Measurements from ENCODE around the gene HSD17B3.
"Not testable (repeated sequence)": the region's sequence is repeated elsewhere in the genome, so short reads cannot be mapped to it uniquely, and the experiment has no call there.

Gene HSD17B3

DNA sequence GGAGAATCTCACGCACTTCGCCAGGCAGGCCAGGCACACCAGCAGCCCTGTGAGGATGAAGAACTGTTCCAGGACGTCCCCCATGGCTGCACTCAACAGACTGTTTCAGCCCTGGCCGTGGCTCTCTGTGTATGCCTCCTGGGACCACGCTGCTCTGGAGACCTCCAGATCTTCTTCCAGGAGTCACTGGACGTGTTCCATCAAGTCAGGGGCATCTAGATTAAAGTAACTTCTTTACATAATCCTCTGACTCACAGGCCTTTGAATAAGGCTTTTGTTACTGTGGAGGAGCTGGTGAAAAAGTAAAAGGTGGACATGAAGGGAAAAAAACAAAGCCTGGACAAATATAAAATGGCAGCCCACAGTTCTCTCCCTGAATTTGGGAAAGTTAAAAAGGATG, at the start of gene HSD17B3:
HSD17B3 (minus strand) TSS at position 156 of the 400 bp plus-strand sequence; CDS start at position 84, 72 bp downstream.
- no peak for DNase-seq

DNA sequence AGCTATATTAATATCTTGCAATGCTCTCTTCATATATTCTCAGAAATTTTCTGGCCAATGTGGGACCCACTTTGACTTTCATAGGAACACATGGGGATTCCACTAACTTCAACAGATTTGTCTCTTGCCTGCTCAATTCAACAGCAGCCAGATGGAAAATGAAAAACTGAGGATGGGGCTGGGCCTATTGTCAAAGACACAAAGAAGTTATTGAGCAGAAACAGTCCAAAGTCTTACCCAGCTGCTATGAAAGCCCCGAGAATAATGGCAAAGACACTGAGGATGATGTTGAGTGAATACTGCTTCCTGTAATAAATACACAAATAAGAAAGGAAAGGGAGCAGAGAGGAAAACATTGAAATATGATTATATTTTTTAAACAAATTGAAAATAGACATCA, 48.9 kb upstream of the HSD17B3 start:
- DNase-seq: no peak

DNA sequence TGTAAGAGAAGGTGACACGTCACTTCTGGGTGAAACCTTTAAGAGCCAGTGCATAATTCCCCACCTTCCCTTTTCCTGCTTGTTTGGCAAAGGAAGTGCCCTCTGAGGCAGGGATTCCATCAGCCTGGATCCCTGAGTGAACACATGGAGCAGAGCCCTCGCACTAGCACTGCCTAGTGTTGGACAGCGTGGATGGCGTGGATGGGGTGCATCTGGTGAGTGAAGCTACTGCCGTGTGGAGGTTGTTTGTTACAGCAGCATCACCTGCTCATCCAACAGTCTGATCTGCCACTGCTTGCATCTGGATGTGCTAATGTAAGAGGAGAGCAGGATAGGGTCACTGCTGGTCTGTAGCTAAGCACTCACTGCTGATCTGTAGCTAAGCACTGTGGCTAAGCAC, 46.3 kb upstream of the HSD17B3 start:
- no peak for DNase-seq

DNA sequence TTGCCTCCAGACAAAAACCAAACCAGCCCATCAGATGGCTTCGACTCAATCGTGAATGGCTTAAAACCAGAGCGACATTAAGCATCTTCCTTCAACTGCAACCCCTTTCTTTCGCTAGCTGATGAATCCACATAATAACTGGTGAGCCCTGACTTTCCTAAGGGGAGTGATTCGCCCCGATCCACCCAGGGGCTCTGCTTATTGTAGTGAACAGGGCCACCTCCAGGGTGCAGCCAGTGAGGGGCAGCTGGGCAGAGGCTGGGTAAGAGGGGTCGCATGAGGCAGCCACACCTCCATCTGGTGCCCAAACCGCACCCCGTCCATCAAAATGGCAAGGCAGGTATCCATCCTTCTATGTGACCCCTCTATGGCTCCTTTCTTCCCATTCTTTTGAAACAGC, 43.6 kb upstream of the HSD17B3 start:
- no peak for DNase-seq

DNA sequence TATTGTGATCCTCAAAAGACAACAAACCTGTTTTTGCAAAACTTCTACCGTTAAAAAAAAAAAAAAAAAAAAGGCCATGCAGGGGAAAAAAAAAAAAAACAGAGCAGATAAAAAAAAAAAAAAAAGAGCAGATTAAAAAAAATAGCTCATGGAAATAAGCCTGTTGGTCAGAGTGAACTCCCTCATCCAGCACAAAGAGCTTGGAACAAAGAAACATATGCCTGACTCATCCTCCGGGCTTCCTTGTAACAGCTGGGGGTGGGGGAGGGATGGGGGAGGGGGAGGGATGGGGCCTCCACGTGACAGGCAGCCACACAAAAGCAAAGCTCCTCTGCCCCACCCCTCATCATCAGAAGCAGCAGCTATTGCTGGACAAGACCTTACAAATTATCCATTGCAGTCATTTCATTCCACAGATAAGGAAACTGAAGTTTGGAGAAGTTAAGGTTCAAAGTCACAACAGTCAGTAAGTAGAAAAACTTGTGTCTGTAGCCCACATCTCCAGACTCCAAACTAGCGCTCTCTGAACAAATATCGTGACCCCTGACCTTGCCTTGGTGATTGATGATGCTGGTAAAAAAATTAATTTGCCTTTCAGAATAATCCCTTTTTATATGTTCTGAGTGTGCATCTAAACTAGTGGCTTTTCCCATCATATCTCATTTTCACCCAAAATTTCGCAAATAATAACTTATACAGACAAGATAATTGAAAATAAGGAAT, 42.6 kb upstream of the HSD17B3 start:
- no peak for DNase-seq

DNA sequence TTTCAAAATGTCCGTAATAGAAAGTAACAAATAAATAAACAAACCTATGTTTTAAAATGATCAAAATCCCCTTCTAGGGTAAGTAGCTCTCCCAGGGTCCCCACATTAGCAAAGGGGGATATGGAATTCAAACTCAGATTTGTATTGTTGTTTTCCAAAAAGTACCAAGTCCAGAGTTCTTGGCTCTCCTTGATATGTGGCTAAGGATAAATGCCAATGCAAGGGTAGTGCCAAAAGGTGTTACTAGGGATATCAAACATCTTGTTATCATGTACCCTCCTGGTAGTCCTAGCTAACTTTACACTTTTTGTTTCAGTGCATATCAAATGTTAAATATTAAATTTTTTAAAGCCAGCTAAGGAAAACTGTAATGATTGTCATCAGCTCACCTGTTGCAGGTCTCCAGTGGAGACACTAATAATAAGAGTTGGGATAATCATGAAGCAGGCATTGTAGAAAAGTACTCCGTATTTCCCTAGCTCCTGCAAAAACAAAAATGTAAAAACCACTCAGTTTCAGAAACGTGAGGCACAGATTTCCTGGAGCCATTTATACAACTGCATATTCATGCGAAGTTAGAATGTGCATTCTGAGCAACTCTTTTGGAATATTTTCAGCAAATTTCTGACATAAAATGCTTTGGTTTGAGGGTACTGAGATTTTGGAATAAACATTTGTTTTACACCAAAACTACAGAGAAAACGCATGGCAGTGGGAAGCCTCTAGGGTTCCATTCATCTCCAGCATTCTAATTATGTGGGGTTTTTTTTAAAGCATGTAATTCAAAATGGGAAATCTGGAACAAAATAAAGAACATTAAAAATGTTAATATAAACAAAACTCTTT, 41.8 kb upstream of the HSD17B3 start:
- DNase-seq: no peak

DNA sequence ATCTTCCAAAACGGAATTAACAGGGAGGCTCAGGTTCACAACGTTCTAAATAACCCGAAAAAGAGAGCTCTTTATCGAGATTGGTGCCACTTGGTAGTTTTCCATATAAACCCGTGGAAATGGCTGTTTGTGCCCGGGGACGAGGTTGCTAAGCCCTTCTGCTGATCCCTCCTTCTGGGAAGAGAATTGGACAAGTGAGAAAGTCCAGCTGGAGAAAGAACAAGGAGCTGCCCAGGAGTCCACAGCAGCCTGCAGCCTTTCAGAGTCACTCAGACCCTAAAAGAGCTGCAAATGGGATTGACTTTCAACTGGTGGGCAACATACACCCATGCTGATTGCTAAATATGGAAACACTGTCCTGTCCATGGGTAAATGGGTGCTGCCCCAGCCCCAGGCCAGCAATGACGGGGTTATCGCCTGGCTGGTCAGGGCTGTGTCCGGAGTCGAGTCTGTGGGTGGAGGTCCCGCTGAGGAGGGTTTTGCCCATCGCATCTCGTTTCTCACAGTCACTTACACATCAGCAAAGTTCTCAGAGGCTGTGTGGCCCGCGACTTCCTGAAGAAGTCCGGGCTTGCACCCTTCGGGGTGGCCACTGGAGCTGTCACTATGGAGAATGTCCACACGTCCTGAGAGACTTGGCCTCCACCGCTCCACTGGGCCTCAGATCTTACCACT, 40.7 kb upstream of the HSD17B3 start:
- no peak for DNase-seq

DNA sequence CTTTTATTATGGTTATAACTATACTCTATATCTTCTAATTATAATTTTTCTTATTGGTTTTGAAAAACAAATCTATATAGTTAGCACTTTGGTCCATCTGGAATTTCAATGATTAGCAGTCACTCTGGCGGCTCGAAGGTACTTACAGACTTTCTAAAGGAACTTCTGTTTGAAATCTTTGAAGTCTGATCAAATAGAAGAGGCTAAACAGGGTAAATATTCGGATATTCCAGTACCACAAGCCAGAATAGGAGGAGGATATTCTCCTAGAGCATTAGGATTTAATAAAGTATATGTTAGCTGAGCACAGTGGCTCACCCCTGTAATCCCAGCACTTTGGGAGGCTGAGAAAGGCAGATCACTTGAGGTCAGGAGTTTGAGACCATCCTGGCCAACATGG, 38.7 kb upstream of the HSD17B3 start:
- no peak for DNase-seq

DNA sequence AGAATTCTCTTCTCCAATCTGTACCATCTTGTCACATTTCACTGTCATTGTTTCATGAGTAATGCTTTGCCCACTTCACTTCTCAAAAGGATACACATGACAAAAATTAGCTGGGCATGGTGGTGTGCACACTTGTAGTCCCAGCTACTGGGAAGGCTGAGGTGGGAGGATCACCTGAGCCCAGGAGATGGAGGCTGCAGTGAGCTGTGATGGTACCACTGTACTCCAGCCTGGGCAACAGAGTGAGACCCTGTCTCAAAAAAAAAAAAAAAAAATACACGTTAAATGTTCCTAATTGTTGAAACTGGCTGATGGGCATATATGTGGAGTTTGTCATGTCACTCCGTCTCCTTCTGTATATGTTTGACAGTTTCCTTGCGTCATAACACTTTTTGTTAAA, 36.3 kb upstream of the HSD17B3 start:
- DNase-seq: no peak

DNA sequence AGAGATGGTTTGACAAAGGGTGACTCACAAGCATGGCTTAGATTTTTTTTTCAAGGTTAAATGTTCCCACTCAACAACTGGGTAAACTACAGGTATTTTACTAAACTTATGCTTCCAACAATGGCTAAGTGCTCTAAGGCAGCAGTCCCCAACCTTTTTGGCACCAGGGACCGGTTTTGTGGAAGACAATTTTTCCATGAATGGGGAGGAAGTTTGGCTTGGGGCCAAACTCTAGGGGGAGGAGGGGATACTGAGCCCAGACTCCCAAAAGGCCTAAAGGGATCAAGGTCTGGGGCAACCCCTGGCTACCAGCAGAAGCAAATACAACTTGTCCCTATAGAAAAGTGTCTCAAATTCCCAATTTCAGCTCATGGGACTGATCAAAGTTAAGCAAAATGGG, 32.0 kb upstream of the HSD17B3 start:
- DNase-seq: no peak

DNA sequence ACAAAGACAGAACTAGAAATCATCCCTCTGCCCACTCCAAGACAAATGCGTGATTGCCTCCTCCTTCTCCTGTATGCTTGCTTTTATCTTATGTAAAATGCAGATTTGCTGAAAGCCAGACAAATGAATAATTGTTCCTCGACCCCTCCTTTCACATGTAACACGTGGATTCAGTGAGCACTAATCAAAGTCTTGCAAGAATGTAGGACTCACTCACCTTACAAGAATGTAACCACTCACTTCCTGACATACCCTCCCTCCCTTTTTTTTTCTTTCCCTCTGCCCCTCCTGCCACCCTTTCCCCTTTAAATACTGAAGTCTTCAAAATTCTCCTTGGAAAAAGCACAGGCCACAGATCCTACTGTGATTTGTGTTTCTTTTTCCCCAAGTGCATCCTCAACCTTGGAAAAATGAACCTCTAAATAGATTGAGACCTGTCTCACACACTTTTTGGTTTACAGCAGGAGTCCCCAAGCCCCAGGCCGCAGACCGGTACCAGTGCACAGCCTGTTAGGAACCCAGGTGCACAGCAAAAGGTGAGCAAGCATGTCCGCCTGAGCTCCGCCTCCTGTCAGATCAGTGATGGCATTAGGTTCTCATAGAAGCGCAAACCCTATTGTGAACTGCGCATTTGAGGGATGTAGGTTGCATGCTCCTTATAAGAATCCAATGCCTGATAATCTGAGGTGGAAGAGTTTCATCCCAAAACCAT, 29.4 kb upstream of the HSD17B3 start:
- no peak for DNase-seq

DNA sequence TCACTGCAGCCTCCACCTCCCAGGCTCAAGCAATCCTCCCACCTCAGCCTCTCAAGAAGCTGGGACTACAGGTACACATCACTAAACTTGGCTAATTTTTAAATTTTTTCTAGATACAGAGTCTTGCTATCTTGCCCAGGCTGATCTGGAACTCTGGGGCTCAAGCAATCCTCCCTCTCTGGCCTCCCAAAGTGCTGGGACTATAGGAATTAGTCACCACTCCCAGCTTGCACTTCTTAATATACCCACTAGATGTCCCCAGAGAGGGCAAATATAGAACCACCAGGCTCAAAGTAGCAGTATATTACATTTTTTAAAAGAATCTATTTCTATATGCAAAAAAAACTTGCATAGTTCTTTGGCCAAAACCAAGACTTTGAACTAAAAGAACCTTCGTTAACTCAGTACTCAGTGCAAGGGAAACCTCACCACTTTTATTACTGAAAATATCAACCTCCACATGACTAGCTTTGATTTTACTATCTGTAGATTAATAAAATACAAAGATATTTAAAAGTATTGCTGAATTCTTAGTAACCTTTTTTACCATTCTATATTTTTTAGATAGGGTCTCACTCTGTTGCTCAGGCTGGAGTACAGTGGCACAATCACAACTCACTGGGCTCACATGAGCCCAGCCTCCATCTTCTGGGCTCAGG, 25.8 kb upstream of the HSD17B3 start:
- DNase-seq: no peak

DNA sequence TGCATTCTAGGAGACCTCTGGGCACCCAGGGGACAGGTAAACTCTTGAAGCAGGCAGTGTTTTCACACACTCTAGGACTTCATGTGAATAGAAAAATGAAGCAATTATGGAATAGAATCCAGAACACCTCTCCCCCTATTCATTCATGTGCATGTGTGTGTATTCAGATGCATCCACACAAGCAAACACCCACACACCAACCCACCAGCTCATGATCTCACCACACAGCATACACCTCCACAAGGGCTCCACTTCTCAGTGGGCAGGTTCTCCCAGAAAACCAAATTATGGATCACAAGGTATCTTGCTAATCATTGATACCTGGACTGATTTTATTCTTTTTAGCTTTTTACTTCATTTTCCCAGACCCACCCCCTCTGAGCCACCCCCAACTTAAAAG, 21.2 kb upstream of the HSD17B3 start:
- DNase-seq: no peak

DNA sequence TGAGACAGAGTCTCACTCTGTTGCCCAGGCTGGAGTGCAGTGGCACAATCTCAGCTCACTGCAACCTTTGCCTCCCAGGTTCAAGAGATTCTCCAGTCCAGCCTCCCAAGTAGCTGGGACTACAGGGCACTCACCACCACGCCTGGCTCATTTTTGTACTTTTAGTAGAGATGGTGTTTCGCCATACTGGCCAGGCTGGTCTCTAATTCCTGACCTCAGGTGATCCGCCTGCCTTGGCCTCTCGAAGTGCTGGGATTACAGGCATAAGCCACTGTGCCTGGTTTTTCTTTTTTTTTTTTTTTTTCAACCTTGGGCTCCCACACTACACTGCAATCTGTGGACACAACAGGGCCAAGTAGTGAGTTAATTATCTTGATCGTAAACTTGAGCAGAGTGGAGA, 20.8 kb upstream of the HSD17B3 start:
- DNase-seq: not testable (repeated sequence)

DNA sequence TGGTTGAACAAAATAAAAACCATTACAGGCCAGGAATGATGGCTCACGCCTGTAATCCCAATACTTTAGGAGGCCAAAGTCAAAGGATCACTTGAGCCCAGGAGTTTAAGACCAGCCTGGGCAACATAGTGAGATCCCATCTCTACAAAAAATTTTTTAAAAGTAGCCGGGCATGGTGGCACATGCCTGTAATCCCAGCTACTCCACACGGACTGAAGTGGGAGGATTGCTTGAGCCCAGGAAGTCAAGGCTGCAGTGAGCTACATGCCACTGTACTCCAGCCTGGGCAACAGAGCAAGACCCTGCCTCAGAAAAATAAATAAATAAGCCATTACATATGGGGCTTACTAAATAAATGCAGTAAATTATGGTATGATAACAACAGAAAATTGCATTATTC, 20.2 kb upstream of the HSD17B3 start:
- not testable (repeated sequence) for DNase-seq

DNA sequence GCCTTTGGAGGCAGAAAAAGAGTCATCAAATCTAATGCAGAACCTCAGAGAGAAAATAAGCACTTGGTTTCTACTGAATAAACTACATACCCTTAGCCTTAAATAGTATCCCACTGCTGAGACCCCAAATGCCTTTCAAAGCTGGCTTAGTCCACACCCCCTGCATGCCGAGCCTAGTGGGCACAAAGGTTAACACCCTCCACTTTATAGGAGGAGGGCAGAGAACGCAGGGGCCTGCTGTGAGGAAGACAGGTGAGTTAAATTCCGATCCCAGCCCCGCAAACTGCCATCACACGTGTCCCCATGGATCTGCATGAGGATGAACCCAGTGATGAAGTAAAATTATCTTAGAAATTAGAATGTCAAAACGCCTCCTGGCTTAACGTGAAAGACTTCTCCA, 19.5 kb upstream of the HSD17B3 start:
- DNase-seq: no peak

DNA sequence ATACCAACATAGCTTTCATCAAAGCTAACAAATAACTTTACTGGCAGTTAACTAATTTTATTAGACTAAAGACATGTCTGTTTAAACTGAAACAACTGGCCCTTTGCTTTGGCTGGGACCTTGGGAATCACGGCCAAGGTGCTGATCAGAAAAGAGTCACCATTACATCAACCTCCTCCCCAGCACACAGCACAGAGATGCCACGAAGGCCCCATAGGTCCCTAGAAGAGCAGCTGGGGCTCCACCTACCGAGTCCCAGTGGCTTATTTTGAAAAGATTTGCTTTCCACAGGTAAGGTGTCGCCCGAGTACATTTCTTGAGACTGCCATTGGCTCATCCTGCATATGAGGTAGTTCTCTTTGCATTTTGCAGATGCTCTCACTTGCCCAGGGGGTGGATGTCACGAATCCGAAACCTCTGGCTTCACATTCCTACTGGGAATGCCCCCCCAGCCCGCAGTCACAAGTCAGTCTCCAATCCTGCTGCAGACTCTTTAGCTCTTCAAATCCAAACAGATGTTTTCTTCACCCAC, 18.8 kb upstream of the HSD17B3 start:
- DNase-seq: no peak

DNA sequence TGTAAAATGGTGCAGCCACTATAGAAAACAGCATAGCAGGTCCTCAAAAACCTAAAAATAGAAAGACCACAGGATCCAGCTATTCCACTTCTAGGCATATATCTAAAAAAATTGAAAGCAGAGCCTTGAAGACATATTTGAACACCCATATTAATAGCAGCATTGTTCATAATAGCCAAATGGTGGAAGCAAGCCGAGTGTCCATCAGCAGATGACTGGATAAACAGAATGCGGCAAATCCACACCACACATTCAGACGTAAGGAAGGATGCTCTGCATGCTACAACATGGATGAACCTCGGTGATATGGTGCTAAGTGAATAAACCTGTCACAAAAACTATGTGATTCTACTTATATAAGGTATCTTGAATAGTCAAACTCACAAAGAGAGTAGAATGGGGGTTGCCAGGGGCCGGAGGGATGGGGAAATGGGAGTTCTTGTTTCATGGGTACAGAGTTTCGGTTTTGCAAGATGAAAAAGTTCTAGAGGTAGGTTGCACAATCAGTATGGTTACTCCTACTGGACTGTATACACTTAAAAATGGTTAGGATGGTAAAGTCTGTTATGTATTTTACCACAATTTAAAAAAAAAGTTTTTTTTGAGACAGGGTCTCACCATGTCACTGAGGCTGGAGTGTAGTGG, 17.1 kb upstream of the HSD17B3 start:
- DNase-seq: no peak

DNA sequence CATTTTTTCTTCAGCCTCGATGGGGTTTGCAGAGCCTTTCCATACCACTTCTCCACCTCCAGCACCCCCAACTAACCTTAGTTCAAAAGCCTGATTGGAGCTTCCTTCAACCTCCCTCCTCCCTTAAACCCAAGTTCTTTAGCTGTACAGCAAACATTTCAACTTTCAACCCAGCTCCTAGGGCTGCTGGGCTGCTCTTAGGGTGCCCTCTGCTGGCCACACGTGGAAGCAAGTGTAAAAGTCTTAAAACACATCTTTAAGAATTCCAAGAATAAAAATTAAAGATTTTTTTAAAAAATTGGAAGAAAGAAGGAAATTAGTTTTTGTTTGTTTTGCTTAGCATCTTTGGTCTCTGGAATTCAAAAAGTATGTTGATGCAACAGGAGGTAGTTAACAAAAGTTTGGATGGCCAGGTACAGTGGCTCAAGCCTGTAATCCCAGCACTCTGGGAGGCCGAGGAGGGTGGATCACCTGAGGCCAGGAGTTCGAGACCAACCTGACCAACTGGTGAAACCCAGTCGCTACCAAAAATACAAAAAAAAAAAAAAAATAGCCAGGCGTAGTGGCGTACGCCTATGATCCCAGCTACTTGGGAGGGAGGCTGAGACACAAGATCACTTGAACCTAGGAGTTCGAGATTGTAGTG, 15.5 kb upstream of the HSD17B3 start:
- no peak for DNase-seq

DNA sequence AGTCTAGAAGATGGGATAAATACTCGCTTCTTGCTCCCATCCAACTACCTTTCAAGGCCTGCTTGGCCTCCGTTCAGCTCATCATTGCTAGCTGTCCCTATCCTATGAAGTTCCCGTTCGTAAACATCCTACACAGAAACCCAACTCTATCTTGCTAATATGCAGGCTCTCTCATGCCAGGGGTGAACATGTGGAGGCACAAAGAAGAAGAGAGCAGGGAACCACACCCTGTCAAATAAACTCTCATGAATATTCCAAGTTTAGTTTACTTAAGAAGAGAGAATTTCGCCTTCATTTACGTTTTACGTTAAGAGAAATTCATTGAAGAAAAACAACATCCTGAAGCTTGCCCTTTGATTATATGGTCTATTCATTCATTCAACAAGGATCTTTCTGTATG, 7.9 kb upstream of the HSD17B3 start:
- DNase-seq: no peak

DNA sequence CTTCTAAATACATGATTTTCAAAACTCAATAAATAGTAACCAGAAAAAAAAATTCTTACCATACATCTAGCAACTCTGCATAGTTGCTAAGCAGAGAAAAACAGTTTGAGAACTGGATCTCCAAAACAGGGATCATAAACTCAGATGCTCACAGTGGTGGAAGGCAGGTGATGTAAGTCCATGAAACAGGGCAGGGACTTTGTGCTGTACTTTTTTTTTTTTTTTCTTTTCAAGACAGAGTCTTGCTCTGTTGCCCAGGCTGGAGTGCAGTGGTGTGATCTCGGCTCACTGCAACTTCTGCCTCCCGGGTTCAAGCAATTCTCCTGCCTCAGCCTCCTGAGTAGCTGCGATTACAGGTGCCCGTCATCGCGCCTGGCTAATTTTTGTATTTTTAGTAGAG, 5.0 kb upstream of the HSD17B3 start:
- not testable (repeated sequence) for DNase-seq

Data from GOT3 (cell line).